Stomach (tissue), 4 donors: ENCODE measurements around the gene CLOCK.

Experiments used
- CTCF ChIP-seq, 7 experiments: fragments of 450-650 bp in 4 of 7; fragments of 200-600 bp in 3 of 7; sonication (generic) in 3 of 7; IDR thresholded peaks; one replicate each; pipeline ENCODE4 v1.5.1; 2016 to 2019; ENCODE audit warnings: antibody characterized with exemption in 7 of 7, control low read depth in 2 of 7, mild to moderate bottlenecking in 1 of 7
- EP300 ChIP-seq: sonication (generic); formaldehyde crosslinking; IDR thresholded peaks from one replicate; pipeline ENCODE4 v1.6.1; 2017; ENCODE audit warnings: antibody characterized with exemption
- POLR2A ChIP-seq, 4 donors: fragments of 450-650 bp; IDR thresholded peaks; one replicate each; pipeline ENCODE4 v1.6.1; 2016; ENCODE audit warnings: antibody characterized with exemption in 4 of 4, control low read depth in 2 of 4, mild to moderate bottlenecking in 1 of 4, moderate library complexity in 1 of 4
- POLR2AphosphoS5 ChIP-seq, 3 donors: sonication (generic); formaldehyde crosslinking; IDR thresholded peaks; one replicate each; pipeline ENCODE4 v1.6.1; 2016; ENCODE audit warnings: antibody characterized with exemption in 3 of 3

GRCh38 chr4:55468724-55469123 lies 78.0 kb downstream of the CLOCK start:
- TF ChIP-seq CTCF (IDR thresholded peaks at IDR 0.05) (no peak), POLR2A (IDR thresholded peaks at IDR 0.05) (no peak), EP300 (no peak), POLR2AphosphoS5 (IDR thresholded peaks at IDR 0.05) (no peak)
